ENCODE results near the gene XPR1.

DNA sequence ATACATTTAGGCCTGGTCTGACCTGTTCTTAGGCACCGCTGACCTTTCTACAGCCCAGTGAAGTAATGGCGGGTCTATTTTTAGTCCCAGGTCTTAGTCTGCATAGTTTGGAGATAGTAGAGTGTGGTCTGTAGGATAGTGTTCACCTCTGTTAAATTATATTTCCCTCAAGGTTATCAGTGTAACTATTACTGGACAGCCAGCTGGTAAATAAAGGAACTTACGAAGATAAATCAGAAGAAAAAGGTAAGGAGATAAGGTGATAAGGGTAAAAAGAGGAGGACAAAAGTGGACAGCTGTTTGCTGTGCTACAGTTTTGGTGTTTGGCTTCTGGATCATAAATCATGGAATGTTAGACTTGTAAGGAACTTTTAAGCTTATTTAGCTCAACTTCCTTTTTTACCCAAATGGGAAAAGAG is 8.7 kb downstream of the XPR1 start:
- TF ChIP-seq ZNF207 (IDR thresholded peaks at IDR 0.05; ENCODE audit: borderline replicate concordance) (no peak), TCF7 (IDR thresholded peaks at IDR 0.05; ENCODE audit: borderline replicate concordance) (no peak), MXI1 (IDR thresholded peaks at IDR 0.05; ENCODE audit: low read depth, low read length) (no peak)
